Activated naive CD4-positive, alpha-beta T cell treated with anti-CD3 and anti-CD28 coated beads, Interleukin-2, amount 50 U/mL, for 16 hours (primary cell): ENCODE data around the gene PPP1R7.
A peak's percentile ranks its signal among the peaks of the same experiment; 100 is the strongest.

Experiments
- DNase-seq: peaks from one replicate; pipeline ENCODE4 v3.0.0-alpha.2; 2020

Gene PPP1R7

DNA sequence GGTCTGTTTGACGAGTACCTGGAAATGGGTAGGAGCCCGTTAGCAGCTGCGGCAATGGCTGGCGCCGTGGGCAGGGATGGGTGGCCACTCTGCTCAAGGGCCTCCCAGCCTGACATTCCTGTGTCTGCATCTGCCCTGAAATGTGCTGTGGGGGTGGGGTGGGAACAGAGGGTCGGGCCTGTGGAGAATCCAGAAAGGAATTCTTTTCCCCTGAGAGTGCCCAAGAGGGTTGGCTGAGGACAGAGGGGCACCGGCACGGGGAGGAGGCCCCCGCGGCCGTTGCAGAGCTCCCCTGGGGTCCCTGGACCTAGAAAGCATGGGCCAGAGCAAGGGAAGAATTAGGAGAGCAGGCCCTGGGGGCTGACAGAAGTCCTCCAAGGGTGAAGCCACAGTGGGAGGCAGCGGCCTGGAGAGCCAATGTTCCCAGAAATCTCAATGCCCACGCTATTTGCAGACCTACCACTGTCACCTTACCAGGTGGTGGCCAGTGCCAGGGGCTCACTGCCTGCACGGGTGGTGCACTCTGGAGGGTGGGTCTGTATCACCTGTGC lies 66.0 kb downstream of the PPP1R7 start:
- DNase-seq = no peak

DNA sequence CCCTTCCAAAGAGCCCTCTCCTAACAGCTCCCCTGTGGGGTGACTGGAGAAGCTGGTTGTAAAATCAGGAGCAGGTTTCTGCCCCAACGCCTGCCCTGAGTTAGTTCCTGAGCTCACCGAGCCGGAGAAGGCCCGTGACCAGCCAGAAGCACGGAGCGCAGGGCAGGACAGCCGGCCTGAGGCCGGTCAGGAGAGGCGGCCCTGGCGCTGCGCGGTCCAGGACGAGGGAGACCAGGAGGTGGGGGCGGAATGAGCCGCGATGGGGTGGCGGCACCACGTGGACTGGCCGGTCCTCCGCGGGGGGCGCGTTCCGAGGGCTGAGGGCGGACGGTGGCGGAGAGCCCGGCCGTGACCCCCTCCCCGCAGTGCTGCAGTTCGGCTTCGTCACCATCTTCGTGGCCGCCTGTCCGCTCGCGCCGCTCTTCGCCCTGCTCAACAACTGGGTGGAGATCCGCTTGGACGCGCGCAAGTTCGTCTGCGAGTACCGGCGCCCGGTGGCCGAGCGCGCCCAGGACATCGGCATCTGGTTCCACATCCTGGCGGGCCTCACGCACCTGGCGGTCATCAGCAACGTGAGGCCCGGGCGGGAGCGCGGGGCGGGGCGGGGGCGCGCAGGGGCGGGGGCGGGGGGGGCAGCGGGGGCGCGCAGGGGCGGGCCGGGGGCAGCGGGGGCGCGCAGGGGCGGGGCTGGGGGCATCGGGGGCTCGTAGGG lies 67.2 kb downstream of the PPP1R7 start:
- DNase-seq = no peak

DNA sequence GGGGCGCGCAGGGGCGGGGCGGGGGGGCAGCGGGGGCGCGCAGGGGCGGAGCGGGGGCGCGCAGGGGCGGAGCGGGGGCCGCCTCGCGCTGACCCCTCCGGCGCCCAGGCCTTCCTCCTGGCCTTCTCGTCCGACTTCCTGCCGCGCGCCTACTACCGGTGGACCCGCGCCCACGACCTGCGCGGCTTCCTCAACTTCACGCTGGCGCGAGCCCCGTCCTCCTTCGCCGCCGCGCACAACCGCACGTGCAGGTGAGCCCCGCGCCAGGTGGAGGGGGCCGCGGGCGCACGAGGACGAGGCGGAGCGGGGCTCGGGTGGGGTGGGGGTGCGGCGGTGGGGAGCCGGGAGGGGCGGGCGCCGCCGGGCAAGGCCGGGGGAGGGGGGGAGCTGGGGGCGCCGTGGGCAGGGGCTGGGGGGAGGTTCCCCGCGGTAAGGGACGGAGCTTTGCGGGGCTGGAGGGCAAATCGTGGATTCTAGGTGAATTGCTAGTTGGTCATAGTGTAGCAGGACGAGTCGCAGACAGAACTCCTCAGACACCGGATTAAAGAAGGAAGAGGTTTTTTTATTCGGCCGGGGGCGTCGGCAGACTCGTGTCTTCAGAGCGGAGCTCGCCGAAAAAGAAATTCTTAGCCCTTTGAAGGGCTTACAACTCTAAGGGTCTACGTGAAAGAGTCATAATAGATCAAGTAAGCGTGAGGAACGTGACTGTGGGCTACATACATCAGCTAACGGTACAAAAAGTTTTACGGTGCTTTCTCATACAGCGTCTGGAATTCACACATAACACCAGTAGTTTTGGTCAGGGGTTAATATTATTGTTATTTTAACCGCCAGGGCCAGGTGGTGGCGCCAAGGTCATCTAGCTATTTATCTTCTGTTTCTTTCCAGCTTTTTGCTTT lies 68.1 kb downstream of the PPP1R7 start:
- peak; percentile 48 for DNase-seq

DNA sequence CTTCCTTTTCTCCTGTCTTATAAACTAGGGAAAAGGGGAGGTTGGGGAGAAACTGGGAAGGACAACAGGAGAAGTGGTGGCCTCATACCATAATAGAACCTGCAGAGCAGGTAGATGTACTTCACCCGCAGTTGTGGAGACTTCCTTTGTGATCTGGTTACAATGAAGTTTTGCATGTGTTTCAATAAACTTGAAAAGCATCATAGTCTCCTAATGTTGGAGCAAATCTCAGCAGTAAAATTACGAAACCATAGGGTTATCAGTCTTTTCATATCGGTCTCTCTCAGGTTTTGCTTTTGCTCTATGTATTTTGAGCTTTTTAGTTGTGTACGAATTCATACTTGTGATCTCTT lies 68.7 kb downstream of the PPP1R7 start:
- no peak for DNase-seq

DNA sequence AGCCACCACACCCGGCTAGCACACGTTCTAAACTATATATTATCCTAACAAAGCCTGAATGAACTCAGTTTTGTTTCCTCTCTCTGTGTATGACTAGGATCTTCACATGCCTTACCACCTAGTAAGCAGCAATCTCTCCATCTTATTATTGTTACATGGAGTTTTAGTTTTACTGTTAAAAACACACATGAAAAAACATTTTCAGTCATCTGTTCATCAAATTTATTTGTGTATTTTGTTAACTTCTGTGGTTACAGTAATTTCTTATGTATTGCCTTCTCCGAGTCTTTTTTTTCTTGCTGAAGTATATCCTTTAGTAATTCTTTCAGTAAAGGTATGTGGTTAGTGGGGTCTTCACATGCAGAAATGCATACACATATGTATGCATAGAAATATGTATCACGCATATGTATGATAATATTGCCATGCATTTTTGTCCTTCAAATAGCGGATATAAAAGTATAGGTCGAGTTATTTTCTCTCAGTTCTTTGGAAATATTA lies 69.6 kb downstream of the PPP1R7 start:
- no peak for DNase-seq

DNA sequence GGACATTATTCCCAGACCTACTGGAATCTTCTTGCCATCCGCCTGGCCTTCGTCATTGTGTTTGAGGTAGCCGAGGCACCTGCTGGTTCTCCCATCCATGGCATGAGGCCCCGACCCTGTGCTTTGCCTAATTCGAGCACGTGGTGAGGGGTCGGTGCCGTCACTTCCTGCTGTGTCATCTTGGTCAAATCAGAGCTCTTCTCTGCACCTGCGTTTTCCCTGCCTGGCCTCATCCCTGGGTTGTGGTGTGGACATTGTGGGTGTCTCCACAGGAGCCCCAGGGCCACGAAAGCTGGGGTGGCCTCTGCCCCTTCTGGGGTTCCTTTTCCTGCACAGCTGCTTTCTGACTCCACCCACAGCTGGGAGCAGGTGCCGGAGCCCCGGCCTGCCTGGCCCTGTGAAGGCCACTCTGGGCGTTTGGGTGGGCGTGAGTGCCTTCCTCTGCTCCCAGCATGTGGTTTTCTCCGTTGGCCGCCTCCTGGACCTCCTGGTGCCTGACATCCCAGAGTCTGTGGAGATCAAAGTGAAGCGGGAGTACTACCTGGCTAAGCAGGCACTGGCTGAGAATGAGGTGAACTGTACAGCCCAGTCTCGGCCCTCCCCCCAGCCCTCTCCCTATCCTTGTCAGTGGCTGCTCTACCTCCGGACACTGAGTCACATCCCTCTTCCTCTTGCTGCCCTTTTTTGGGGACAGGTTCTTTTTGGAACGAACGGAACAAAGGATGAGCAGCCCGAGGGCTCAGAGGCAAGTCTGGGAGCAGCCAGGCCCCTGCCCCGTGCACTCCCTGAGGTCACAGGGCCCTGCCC lies 73.1 kb downstream of the PPP1R7 start:
- no peak for DNase-seq

DNA sequence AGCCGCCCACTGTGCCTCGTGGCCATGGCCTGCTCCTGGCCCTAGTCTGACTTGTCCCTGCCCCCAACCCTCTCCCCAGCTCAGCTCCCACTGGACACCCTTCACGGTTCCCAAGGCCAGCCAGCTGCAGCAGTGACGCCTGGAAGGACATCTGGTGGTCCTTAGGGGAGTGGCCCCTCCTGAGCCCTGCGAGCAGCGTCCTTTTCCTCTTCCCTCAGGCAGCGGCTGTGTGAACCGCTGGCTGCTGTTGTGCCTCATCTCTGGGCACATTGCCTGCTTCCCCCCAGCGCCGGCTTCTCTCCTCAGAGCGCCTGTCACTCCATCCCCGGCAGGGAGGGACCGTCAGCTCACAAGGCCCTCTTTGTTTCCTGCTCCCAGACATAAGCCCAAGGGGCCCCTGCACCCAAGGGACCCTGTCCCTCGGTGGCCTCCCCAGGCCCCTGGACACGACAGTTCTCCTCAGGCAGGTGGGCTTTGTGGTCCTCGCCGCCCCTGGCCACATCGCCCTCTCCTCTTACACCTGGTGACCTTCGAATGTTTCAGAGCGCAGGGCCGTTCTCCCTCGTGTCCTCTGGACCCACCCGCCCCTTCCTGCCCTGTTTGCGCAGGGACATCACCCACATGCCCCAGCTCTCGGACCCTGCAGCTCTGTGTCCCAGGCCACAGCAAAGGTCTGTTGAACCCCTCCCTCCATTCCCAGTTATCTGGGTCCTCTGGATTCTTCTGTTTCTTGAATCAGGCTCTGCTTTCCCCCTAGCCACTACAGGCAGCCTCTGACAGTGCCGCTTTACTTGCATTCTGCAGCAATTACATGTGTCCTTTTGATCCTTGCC lies 74.0 kb downstream of the PPP1R7 start:
- no peak for DNase-seq

DNA sequence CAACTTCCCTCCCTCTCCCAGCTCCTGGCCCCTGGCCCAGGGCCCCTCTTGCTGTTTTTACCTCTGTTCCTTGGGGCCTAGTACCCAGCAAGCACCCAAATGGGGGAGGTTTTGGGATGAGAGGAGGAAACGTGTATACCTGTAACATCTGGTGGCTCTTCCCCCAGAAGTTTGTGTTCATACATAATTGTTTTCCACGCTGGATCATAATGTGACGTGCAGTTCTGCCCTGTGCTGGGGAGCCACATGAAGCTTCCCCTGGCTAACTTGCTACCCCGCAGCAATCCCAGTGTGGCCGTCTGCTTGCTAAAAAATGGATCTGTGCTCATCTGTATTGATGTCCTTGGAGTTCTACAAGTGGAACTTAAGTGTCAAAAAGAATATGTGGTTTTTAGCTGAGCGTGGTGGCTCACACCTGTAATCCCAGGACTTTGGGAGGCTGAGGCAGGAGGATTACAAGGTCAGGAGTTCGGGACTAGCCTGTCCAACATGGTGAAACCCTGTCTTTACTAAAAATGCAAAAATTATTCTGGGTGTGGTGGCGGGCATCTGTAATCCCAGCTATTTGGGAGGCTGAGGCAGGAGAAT lies 74.7 kb downstream of the PPP1R7 start:
- no peak for DNase-seq

DNA sequence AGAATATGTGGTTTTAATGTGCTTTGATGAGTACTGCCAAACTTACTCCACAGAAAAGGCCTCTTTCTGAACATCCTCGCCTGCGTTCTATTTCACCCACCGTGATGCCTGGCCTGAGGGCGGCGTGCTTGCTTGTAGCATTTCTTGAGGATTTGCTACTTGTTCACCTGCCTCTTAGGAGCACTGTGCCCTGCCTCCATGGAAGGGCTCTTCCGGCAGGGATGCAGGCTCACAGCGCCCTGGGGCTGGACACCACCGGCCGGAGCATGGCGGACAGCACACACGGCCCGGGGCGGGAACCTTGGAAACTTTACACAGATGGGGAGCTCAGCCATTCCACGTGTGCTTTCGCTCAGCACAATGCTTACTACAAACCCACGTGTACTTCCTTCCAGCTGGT lies 75.3 kb downstream of the PPP1R7 start:
- no peak for DNase-seq

DNA sequence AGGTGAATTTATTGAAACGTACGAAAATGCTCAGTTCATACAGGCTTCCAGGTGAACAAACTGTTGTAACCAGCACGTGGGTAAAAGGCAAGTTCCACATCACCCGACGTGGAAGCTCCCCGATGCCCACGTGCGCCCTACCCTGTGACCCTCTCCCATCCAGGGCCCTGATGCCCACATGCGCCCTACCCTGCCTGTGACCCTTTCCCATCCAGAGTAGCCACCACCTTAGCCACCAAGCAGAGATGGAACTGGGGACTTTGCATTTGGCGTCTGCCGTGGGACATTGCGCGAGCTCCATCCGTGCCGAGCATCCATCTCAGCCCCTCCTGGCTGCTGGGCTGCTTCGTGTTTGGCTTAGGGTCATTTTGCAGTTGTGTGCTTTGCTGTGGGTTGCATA lies 75.7 kb downstream of the PPP1R7 start:
- DNase-seq = no peak

DNA sequence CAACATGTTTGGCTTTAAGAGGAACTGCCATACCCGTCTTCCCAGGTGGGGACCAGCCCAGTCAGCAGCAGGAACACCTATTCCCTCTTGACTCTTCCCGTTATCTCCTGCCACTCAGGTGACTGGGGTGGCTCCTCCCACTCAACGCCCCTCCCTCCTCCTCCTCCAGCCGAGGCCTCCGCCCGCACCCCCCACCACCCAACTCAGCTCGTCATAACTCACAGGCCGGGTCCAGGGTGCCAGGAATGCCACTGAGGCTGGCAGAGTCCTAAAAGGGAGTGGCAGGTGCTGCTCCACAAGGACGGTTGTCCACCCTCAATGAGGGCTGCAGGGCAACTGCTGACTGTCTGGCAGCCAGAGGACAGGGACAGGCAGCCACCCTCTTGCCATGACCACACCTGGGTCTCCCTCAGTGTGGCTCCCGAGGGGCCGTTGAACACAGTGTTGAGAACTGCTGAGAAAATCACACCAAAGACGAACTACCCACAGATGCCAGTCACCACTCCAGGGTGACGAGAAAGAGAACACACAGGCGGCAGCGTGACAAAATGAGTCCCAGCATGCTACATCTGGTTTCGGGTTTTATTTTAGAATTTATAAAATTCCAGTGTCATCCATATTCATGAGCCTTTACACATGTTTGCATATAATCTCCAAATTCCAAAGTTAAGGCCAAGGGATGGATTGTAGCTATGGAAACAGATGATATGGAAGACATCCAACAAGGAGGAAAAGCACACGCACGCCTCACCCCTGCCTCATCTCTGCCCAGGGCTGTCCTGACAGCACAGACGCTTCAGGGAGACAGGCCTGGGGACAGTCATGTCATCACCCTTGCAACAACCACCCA lies 76.7 kb downstream of the PPP1R7 start:
- no peak for DNase-seq

DNA sequence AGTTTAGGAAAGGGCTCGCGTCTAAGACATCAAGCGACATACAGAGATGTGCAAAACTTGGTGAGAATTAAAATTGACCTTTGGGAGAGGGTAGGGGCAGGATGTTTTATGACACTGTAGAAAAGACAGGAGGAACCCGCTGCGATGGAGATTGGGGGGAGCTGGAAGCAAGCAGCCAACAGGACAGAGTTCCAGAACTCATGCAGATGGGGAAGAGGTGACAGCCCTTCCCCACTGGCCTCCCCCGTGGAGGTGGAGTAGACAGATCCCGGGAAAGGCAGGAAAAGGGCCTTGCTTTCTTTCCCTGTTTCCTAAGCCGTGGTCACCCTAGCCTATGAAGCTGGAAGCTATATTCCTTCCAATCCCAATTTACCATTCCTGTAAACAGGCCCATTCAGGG lies 77.3 kb downstream of the PPP1R7 start:
- DNase-seq = no peak

DNA sequence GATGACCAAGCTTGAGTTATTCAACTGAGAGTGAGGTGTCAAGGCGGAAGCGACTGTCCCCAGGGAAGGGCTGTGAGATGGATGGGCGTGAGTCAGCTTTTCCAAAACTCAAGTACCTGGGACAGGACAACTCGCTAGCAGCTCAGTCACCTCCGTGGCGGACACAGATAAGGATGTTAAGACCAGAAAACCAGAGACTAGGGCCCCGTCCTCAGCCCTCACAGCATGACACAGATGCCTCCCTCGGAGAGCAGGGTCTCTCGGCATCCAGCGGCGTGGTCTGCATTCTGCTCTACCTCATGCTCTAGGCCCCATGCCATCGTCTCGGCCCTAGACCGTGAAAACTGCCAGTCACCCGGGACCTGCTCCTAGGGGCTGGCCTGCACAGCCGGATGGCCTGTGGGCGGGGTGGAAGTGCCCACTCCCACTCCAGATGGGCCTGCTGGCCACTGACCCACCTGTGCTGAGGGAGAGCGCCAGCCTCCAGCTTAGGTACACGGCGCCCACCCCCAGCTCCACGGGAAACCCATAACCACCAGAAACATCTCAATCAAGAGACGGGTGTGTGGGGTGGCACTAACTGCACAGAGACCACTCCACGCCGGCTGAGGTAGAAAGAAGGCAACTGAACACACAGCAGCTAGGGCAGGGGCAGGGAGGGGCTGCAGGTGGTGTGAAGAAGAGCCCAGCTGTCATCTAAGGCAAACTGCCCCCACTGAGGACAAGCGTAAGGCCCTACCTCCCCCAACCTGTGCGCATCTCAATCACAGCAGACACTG lies 78.0 kb downstream of the PPP1R7 start:
- DNase-seq = no peak

DNA sequence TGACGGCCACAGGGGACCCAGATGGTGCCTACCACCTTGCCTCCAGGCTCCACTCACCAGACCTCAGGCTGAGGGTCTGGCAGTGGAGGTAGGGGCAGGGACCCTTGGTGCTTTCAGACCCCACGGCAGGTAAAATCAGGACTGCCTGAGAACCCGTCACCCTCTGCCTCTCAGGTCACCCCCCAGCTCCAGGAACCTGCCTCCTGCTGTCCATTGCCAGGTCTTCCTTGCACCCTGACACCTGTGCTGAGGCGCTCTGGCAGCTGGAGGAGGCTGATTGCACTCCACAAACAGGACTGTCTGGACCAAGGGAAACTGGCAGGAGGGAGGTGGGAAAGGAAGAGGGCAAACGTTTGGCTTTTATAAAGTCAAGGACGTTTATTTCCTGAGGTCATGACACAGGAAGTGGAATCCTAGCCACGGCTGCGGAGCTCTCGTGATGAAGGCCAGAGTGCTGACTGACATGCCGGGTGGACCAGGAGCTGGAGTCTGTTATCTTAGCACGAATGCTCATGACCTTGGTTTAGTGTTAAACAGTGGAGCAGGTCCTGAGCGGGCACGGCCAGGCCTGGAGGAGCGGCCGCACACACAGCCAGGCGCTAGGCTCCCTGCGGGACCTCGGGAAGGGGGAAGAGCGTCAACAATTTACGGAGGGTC lies 78.7 kb downstream of the PPP1R7 start:
- DNase-seq = no peak

DNA sequence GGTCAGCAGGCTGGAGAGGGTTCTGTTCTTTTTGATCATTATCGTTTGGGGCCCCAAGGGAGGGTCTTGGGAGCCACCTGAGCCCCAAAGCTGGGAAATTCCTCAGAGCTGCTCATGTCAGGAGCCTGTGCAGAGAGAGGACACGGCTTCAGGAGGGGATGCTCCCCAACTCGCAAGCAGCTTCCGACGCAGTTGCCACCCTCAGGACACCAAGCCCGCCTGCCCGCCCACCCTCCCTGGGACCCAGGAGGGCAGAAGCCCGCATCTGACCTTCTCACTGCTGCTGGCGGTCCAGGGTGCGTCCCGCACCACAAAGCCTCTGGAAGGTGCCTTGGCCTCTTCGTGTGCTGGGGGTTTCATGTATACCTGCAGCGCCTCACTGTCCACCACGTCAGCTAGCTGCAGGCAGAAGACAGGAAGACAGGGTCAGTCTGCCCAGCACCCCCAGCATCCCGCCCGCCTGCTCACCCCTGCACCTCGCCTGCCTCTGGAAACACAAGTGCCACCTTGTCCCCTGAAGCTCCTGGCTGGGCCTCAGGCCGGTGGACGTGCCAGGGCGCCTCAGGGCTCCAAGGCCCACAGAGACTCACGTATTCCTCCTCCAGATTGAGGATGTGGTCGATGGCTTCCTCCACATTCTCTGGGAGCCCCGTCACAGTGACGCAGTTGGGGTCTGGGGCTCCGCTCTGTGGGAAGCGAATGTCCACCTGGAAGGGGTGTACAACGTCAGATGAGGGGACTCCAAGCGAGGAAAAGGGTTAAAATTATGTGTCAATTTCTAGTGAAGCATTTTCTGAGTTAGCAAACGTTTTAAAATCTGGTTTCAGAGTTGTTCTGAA lies 79.5 kb downstream of the PPP1R7 start:
- no peak for DNase-seq

DNA sequence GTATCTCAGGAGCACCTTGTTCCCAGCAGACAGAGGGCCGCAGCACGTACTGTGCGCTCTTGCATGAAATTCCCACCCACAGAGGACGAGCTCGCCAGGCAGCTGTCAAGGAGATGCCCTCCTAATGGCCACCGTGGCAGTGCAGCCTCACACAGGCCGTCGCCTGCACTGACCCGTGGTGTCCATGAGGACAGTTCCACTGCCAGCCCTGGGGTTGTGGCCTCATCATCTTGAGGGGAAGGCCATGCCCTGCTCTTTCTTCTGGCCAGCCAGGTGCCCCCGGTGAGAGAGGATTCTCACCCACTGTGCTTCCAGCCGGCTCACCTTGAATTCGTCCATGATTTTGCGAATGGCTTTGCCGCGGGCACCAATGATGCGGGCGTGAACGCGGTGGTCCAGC lies 80.2 kb downstream of the PPP1R7 start:
- no peak for DNase-seq

DNA sequence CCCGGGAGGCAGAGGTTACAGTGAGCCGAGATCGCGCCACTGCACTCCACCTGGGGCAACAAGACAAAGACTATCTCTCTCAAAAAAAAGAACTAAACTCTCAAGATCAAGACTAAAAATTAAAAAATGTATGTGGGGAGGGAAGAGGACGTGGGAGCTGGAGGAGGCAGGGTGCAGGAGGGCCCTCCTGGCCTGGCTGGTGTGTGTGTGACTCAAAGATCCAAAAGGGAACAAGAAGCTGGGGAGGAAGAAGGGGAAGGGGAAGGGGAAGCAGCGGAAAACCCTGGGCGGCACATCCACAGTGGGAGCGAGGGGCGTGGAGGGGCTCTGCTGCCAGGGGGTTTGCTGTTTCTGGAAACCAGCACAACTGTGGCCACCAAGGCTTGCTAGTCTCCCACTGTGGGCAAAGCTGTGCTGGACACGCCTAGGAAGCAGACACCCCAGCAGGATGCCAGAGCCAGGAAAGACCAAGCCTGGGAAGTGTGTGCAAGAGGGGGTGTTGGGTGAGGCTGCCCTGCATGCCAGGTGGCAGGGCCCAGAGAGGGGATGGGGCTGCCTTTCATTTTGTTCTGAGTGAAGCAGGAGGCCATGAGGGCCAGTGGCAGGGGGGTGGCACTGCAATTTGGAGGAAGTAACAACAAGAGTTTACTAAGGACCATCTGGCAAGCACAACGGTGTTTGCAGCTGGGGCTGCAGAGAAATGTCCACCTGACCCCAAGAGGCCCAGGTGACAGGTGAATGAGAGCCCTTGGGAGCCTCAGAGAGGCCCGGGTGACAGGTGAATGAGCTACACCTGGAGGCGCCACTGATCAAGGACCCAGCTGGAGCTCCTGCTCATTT lies 82.7 kb downstream of the PPP1R7 start:
- DNase-seq = no peak
